Measurements from ENCODE around the gene KIF4A.
"Not testable (repeated sequence)": the region's sequence is repeated elsewhere in the genome, so short reads cannot be mapped to it uniquely, and the experiment has no call there.

Gene KIF4A

GRCh38 chrX:70322784-70323183, 32.9 kb downstream of the KIF4A start:
- no peaks in the 10 kb centered on the region for H3K4me1 ChIP-seq (ENCODE audit: low read length)
- H3K27me3 ChIP-seq (ENCODE audit: low read depth, low read length), result no peaks in the 10 kb centered on the region
- no peak overlapping the region for H2AFZ ChIP-seq (ENCODE audit: low read depth, low read length)
- H3K4me2 ChIP-seq (ENCODE audit: low read length), result no peak overlapping the region
- H3K27ac ChIP-seq (ENCODE audit: low read length), result no peak overlapping the region
- H3K9me3 ChIP-seq (ENCODE audit: insufficient read depth, low read length), result no peaks in the 10 kb centered on the region
- H3K79me2 ChIP-seq (ENCODE audit: low read length), result no peaks in the 10 kb centered on the region
- peaks cover 4% of the 10 kb centered on the region for H3K36me3 ChIP-seq (replicated peaks; ENCODE audit: low read depth, low read length)
- no peak overlapping the region for H3K9ac ChIP-seq (ENCODE audit: low read length)
- TF ChIP-seq CTCF (IDR thresholded peaks at IDR 0.05; ENCODE audit: low read depth, low read length) (no peak), EZH2phosphoT487 (IDR thresholded peaks at IDR 0.05; ENCODE audit: low read depth) (no peak)
- H4K20me1 ChIP-seq (ENCODE audit: insufficient read depth, low read length), result no peaks in the 10 kb centered on the region
- H3K4me3 ChIP-seq (ENCODE audit: low read length), result no peak overlapping the region

GRCh38 chrX:70323628-70324027, 33.7 kb downstream of the KIF4A start:
- H2AFZ ChIP-seq (ENCODE audit: low read depth, low read length); H3K79me2 ChIP-seq (ENCODE audit: low read length); H3K27ac ChIP-seq (ENCODE audit: low read length); H3K4me2 ChIP-seq (ENCODE audit: low read length); H3K9me3 ChIP-seq (ENCODE audit: insufficient read depth, low read length); H4K20me1 ChIP-seq (ENCODE audit: insufficient read depth, low read length); H3K4me3 ChIP-seq (ENCODE audit: low read length); H3K9ac ChIP-seq (ENCODE audit: low read length); H3K4me1 ChIP-seq (ENCODE audit: low read length); H3K27me3 ChIP-seq (ENCODE audit: low read depth, low read length); H3K36me3 ChIP-seq (replicated peaks; ENCODE audit: low read depth, low read length): not testable (repeated sequence)

- no peak for TF ChIP-seq EZH2phosphoT487 (IDR thresholded peaks at IDR 0.05; ENCODE audit: low read depth)
- TF ChIP-seq CTCF (IDR thresholded peaks at IDR 0.05; ENCODE audit: low read depth, low read length), result no peak
- Histone ChIP-seq H3K4me3 (ENCODE audit: low read length) (no peak overlapping the region), H3K4me2 (ENCODE audit: low read length) (no peak overlapping the region), H2AFZ (ENCODE audit: low read depth, low read length) (no peak overlapping the region), H3K9ac (ENCODE audit: low read length) (no peak overlapping the region), H3K4me1 (ENCODE audit: low read length) (no peaks in the 10 kb centered on the region), H4K20me1 (ENCODE audit: insufficient read depth, low read length) (no peaks in the 10 kb centered on the region), H3K27ac (ENCODE audit: low read length) (no peak overlapping the region), H3K79me2 (ENCODE audit: low read length) (no peaks in the 10 kb centered on the region), H3K36me3 (replicated peaks; ENCODE audit: low read depth, low read length) (peaks cover 5% of the 10 kb centered on the region), H3K27me3 (ENCODE audit: low read depth, low read length) (no peaks in the 10 kb centered on the region), H3K9me3 (ENCODE audit: insufficient read depth, low read length) (no peaks in the 10 kb centered on the region)
Observed at GRCh38 chrX:70324326-70324725, 34.4 kb downstream of the KIF4A start.

GRCh38 chrX:70331161-70331560, 41.3 kb downstream of the KIF4A start:
- no peak overlapping the region for H3K4me2 ChIP-seq (ENCODE audit: low read length)
- no peaks in the 10 kb centered on the region for H3K27me3 ChIP-seq (ENCODE audit: low read depth, low read length)
- no peaks in the 10 kb centered on the region for H3K79me2 ChIP-seq (ENCODE audit: low read length)
- peaks cover 5% of the 10 kb centered on the region for H3K4me1 ChIP-seq (ENCODE audit: low read length)
- H3K27ac ChIP-seq (ENCODE audit: low read length), result no peak overlapping the region
- H3K9me3 ChIP-seq (ENCODE audit: insufficient read depth, low read length), result no peaks in the 10 kb centered on the region
- no peak overlapping the region for H3K4me3 ChIP-seq (ENCODE audit: low read length)
- peaks cover 7% of the 10 kb centered on the region; the same call in 1 of the 2 replicates for H4K20me1 ChIP-seq (ENCODE audit: insufficient read depth, low read length)
- no peak overlapping the region for H2AFZ ChIP-seq (ENCODE audit: low read depth, low read length)
- H3K36me3 ChIP-seq (replicated peaks; ENCODE audit: low read depth, low read length), result peaks cover 48% of the 10 kb centered on the region
- TF ChIP-seq EZH2phosphoT487 (IDR thresholded peaks at IDR 0.05; ENCODE audit: low read depth) (no peak), CTCF (IDR thresholded peaks at IDR 0.05; ENCODE audit: low read depth, low read length) (no peak)
- H3K9ac ChIP-seq (ENCODE audit: low read length), result no peak overlapping the region

GRCh38 chrX:70332600-70332999, 42.7 kb downstream of the KIF4A start:
- H3K9ac ChIP-seq (ENCODE audit: low read length), result no peak overlapping the region
- H3K4me3 ChIP-seq (ENCODE audit: low read length), result no peak overlapping the region
- H3K27me3 ChIP-seq (ENCODE audit: low read depth, low read length), result no peaks in the 10 kb centered on the region
- H3K4me2 ChIP-seq (ENCODE audit: low read length), result no peak overlapping the region
- H3K36me3 ChIP-seq (replicated peaks; ENCODE audit: low read depth, low read length), result peaks cover 54% of the 10 kb centered on the region
- H3K9me3 ChIP-seq (ENCODE audit: insufficient read depth, low read length), result no peaks in the 10 kb centered on the region
- no peak overlapping the region for H2AFZ ChIP-seq (ENCODE audit: low read depth, low read length)
- H3K4me1 ChIP-seq (ENCODE audit: low read length), result peaks cover 18% of the 10 kb centered on the region
- H3K27ac ChIP-seq (ENCODE audit: low read length), result no peak overlapping the region
- TF ChIP-seq EZH2phosphoT487 (IDR thresholded peaks at IDR 0.05; ENCODE audit: low read depth), result no peak
- no peak for TF ChIP-seq CTCF (IDR thresholded peaks at IDR 0.05; ENCODE audit: low read depth, low read length)
- no peaks in the 10 kb centered on the region for H3K79me2 ChIP-seq (ENCODE audit: low read length)
- H4K20me1 ChIP-seq (ENCODE audit: insufficient read depth, low read length), result peaks cover 15% of the 10 kb centered on the region
